Muscle layer of duodenum (tissue), 2 donors: ENCODE data around the gene NDUFB7.
"Not testable (repeated sequence)": the region's sequence is repeated elsewhere in the genome, so short reads cannot be mapped to it uniquely, and the experiment has no call there.

Experiments used
- H3K27ac ChIP-seq: one replicate; pipeline ENCODE4 v1.7.0; 2013; ENCODE audit warnings: mild to moderate bottlenecking, low read length
- H3K27me3 ChIP-seq: one replicate; pipeline ENCODE4 v1.7.0; 2013; ENCODE audit warnings: low read depth, mild to moderate bottlenecking, control low read depth, low read length
- H3K36me3 ChIP-seq, 2 donors: one replicate each; pipeline ENCODE4 v1.7.0; 2013; ENCODE audit warnings: low read length in 2 of 2, control low read depth in 1 of 2, mild to moderate bottlenecking in 1 of 2; ENCODE audit not compliant: insufficient read depth in 2 of 2, control insufficient read depth in 1 of 2
- H3K4me1 ChIP-seq, 2 donors: one replicate each; pipeline ENCODE4 v1.7.0; 2013; ENCODE audit warnings: low read length in 2 of 2, mild to moderate bottlenecking in 2 of 2, control low read depth in 1 of 2, moderate library complexity in 1 of 2; ENCODE audit not compliant: insufficient read depth in 2 of 2, control insufficient read depth in 1 of 2
- H3K4me3 ChIP-seq, 2 donors: one replicate each; pipeline ENCODE4 v1.7.0; 2013; ENCODE audit warnings: low read length in 2 of 2, low read depth in 1 of 2, mild to moderate bottlenecking in 1 of 2
- H3K9me3 ChIP-seq, 2 donors: one replicate each; pipeline ENCODE4 v1.7.0; 2013; ENCODE audit warnings: low read length in 2 of 2, control low read depth in 1 of 2, mild to moderate bottlenecking in 1 of 2; ENCODE audit not compliant: control insufficient read depth in 1 of 2
- donor health status: healthy.

Gene NDUFB7

DNA sequence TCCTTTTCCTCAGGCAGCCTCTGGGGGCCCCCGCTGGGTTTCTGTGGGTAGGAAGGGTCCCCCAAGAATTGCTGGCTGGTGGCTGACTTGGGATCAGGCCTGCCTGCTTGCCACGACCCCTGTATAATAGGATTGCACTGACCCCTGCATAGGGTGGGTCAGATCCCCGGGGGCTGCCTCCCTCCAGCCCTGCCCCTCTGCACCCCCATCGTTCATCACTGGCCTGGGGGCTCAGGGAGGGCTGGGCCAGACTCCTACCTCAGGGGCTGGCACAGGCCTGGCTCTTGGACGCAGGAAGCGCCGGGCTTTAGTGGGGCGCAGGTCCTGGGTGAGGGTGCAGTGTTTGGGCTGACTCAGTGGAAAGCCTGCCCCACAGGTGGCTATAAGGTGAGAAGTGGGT is 10.6 kb downstream of the NDUFB7 start:
- peaks cover 0 to 13% of the 10 kb centered on the region in 2 donors for H3K36me3 ChIP-seq
- H3K27me3 ChIP-seq, result no peaks in the 10 kb centered on the region
- peaks cover 3 to 7% of the 10 kb centered on the region in 2 donors for H3K4me1 ChIP-seq
- no peak overlapping the region for H3K4me3 ChIP-seq
- no peaks in the 10 kb centered on the region for H3K9me3 ChIP-seq
- H3K27ac ChIP-seq, result no peak overlapping the region

DNA sequence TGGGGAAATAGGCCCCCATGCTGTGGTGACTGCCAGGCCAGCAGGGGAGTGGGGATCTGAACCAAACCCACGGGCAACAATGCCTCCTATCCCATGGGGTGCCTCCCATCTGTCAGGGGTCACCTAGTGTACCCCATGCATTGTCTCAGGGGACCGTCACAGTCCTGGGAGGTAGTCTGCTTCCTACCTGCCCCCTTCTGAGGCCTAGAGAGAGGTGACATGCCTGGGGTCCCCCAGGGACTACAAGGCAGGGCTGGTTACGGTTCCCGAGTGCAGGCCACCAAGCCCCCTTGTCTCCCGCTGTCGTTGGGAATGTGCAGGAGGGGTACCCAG is 11.1 kb downstream of the NDUFB7 start:
- Histone ChIP-seq H3K27ac (no peak overlapping the region), H3K36me3 (peaks cover 0 to 13% of the 10 kb centered on the region in 2 donors), H3K4me3 (no peak overlapping the region), H3K9me3 (no peaks in the 10 kb centered on the region), H3K4me1 (peaks cover 3 to 7% of the 10 kb centered on the region in 2 donors), H3K27me3 (no peaks in the 10 kb centered on the region)

DNA sequence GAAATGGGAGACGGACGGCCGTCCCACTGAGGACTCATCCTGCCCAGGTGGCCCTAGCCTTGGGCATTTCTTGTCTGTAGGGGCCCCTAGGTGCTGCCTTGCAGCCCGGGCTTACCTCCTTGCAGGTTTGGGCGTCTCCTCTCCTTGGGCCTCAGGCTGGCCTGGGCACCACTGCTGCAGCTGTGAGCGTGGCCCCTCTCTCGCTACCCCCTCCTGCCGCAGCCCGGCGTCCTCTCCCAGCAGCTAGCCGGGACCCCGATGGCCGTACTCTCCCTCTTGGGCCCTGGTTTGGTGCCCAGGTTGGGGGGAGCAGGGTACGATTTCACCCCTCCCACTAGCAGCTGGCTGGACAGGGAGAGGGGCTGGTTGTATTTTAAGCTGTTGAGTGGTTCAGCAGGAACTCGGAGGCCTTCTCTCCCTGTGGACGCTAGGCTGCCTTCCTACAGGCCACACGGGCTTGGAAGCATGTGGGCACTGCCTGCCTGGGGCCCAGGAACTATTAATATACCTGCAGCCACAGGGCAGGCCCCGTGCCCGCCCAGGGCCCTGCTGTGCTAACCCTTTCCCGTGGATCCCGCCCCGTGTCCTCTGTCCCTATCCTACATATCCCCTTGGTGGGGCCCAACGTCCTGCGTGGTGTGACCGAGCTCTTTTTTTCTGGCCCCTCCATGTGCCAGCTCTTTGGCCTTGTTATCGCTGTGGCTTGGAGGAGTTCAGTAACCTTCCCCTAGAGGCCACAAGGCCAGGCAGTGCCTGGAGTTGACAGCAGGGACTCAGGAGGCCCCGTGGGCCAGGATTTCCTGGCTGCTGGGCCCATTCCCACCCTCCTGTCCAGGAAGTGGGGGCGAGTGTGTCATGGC is 11.7 kb downstream of the NDUFB7 start:
- Histone ChIP-seq H3K4me3 (no peak overlapping the region), H3K9me3 (no peaks in the 10 kb centered on the region), H3K36me3 (peaks cover 0 to 7% of the 10 kb centered on the region in 2 donors), H3K27ac (no peak overlapping the region), H3K27me3 (no peaks in the 10 kb centered on the region), H3K4me1 (peaks cover 3 to 7% of the 10 kb centered on the region in 2 donors)

DNA sequence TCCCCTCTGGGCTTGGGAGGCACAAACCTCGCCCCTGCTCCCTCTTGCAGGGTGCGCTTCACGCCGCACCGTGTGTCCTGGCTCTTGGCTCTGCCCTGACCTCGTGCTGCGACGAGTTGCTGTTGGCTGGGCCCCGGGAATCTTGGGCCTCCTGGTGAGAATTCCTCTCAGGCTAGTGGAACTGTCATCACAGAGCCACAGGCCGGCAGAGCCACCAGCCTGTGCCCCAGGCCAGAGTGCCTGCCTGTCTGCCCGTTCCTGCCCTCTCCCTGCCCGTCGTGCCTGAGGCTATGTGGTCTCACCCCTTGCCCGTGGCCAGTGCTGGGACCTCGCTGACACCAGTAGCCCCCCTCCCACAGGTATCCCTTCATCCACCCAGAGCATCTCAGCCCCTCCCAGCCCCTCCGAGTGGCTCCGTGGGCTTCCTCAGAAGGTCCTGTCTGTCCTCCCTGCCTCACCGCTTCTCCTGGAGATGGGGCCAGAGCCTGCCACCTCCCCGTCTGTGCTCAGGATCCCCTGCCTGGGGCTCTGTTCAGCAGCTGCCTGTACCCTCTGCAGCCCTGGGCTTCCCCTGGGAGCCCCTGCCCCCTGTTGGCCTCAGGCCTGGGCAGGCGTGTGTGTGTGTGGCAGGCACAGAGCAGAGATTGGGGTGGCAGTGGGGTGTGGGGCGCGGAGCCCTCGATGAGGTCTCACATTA is 13.3 kb downstream of the NDUFB7 start:
- H3K36me3 ChIP-seq, result peaks cover 0 to under 1% of the 10 kb centered on the region in 2 donors
- H3K9me3 ChIP-seq, result no peaks in the 10 kb centered on the region
- H3K27me3 ChIP-seq, result no peaks in the 10 kb centered on the region
- H3K4me3 ChIP-seq, result no peak overlapping the region
- H3K4me1 ChIP-seq, result peaks cover 3 to 7% of the 10 kb centered on the region in 2 donors
- H3K27ac ChIP-seq, result no peak overlapping the region

DNA sequence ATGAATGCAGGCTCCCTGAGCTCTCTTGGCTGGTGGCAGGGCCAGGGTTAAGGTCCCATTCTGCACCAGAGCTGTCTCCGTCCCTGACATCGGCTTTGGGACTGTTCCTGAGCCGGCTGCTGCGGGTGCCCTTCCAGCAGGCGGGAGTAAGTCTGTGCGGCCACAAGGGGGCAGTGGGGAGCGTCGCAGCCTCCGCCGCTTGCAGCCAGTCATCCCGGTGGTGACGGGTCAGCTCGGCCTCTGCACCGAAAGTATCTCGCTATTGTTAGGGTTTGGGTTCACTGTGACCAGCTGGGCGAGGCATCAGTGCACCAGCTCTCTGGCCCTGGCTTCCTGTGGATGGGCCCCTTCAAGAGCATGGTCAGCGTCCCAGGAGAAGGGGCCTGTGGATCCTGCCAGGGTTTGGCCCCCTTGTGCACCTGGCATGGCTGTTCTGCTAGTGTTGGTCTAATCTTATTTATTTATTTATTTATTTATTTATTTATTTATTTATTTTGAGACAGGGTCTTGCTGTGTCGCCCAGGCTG is 15.1 kb downstream of the NDUFB7 start:
- Histone ChIP-seq H3K27me3 (no peaks in the 10 kb centered on the region), H3K27ac (no peak overlapping the region), H3K9me3 (no peaks in the 10 kb centered on the region), H3K4me3 (peak overlapping the region in 1 of 2 donors; percentile 34), H3K4me1 (peaks cover 3 to 7% of the 10 kb centered on the region in 2 donors), H3K36me3 (no peaks in the 10 kb centered on the region)

DNA sequence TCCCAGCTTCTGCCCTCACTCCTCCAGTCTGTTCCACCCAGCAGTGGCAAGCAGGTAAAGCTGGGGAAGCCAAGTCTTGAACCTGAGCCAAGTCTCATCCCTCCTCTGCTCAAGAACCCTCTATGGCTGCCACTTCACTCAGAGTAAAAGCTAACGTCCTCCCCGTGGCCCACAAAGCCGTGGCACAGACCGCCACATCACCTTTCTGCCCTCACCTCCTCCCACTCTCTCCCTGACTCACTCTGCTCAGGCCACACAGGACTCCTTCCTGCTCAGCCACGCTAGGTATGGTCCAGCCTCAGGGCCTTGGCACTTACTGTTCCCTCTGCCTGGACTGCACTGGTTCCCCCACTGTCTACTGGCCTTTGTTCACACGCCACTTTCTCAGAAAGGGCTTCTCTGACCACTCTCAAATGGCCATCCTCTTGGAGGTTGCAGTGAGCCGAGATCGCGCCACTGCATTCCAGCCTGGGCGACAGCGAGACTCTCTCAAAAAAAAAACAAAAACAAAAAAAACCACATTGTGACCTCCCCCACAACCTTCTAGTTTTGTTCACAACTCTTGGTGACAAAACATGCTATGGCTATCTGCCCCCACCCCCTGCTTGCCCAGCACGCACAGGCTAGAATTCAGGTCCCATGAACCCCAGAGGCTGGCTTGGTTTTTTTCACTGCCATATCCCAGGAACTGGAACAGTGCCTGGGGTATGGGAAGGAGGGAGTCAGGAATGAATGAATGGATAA is 15.8 kb downstream of the NDUFB7 start:
- H3K27me3 ChIP-seq, result no peaks in the 10 kb centered on the region
- no peaks in the 10 kb centered on the region for H3K9me3 ChIP-seq
- peaks cover 3 to 10% of the 10 kb centered on the region in 2 donors for H3K4me1 ChIP-seq
- no peaks in the 10 kb centered on the region for H3K36me3 ChIP-seq
- no peak overlapping the region for H3K27ac ChIP-seq
- H3K4me3 ChIP-seq, result peak overlapping the region in 1 of 2 donors; percentile 34

DNA sequence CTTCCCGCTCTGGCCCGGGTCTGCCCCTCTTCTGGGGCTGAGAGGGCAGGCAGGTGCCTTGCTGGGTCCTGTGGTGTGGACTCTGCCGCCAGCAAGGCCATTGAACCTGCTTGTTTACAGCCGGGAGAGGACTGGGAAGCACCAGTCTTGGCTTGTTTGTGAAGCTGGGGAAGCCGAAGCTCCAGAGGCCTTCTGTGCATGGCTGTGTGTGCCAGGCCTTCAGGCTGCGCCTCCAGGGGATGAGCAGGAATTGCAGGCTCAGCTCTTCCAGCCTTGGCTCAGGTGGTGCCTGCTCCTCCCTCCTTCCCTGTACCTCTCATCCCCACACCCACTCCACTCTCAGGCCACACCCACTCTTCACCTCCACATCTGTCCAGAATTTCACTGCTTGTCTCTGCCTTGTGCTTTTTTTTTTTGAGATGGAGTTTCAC is 17.5 kb downstream of the NDUFB7 start:
- H3K27me3 ChIP-seq, result no peaks in the 10 kb centered on the region
- H3K4me3 ChIP-seq, result no peak overlapping the region
- peaks cover 3 to 10% of the 10 kb centered on the region in 2 donors for H3K4me1 ChIP-seq
- H3K36me3 ChIP-seq, result no peaks in the 10 kb centered on the region
- no peaks in the 10 kb centered on the region for H3K9me3 ChIP-seq
- no peak overlapping the region for H3K27ac ChIP-seq

DNA sequence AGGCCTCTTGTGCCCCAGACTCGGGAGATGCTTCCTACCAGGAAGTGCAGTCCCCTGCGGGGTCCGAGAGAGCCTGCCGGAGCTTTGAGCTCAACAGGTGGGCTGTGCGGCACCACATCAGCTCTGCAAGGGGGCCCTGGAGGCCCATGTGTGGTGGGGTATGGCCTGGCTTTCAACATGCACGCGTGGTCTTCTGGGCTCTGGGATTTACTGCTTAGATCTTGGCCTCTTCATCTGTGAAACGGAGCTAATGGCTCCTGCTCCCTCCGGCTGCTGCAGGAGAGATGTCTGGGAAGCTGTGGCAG is 18.0 kb downstream of the NDUFB7 start:
- Histone ChIP-seq H3K4me1 (peaks cover 3 to 10% of the 10 kb centered on the region in 2 donors), H3K36me3 (no peaks in the 10 kb centered on the region), H3K9me3 (no peaks in the 10 kb centered on the region), H3K27ac (no peak overlapping the region), H3K4me3 (no peak overlapping the region), H3K27me3 (no peaks in the 10 kb centered on the region)

DNA sequence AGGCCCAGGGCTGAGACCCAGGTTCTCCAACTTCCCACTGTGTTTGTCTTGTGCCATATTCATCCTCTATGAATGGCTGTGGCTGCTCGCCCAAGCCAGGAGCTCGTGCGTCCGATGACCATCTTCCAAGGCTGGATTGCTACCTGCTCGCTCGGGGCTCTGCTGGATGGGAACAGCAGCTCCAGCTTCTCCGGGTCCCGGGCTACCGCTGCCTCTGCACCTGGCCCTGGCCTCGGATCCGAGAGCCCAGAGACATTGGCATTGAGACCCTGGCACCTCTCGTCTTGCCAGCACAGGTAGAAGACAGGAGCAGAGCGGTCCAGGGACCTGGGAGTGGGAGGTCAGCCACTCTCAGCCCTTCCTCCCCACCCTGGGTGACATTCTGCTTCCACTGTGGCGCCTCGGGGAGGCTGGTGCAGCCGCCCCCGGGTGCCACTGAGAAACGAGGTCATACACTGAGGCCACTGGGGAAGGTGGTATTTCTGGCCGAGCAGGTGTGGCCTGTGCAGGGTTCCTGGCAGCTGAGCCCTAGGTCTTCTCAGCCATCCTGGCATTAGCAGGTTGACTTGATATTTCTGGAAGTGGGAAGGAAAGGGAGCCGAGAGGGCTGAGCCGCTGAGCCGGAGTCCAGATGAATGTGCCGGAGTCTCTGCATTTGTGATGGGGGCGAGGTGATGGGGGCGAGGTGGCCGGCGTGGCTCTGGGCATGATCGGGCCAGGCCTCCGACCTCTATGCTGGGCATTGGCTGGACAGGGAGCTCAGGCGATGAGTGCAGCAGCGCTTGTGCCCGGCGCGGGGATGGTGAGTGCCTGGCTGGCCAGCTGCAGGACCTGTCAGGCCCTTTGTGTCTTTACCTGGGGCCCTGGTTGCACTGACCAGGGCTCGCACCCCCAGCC is 18.6 kb downstream of the NDUFB7 start:
- H3K27ac ChIP-seq, result no peak overlapping the region
- no peaks in the 10 kb centered on the region for H3K36me3 ChIP-seq
- H3K4me1 ChIP-seq, result peaks cover 3 to 10% of the 10 kb centered on the region in 2 donors
- no peaks in the 10 kb centered on the region for H3K27me3 ChIP-seq
- H3K4me3 ChIP-seq, result no peak overlapping the region
- no peaks in the 10 kb centered on the region for H3K9me3 ChIP-seq

DNA sequence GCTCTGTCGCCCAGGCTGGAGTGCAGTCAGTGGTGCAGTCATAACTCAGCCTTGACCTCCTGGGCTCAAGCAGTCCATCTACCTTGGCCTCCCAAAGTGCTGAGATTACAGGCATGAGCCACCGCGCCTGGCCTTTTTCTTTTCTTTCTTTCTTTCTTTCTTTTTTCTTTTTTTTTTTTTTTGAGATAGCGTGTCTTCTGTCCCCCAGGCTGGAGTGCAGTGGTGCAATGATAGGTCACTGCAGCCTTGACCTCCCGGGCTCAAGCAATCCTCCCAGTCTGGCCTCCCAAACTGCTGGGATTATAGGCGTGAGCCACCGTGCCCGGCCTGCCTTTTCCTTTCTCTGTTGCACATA is 19.9 kb downstream of the NDUFB7 start:
- not testable (repeated sequence) for H3K27me3 ChIP-seq, H3K9me3 ChIP-seq, H3K36me3 ChIP-seq, H3K27ac ChIP-seq, H3K4me3 ChIP-seq
- peaks cover 3 to 10% of the 10 kb centered on the region in 2 donors for H3K4me1 ChIP-seq
